ENCODE measurements around the gene PAX7.

- TF ChIP-seq CTCF (IDR thresholded peaks at IDR 0.05) (no peak), POLR2A (IDR thresholded peaks at IDR 0.05) (no peak)
These were observed 19.3 kb upstream of the PAX7 start for GRCh38 chr1:18611311-18611710.

Data from heart left ventricle (tissue), 13 donors.